ENCODE measurements around the gene GABARAPL2.

The GABARAPL2 gene

GRCh38 chr16:75552951-75553350 lies 13.2 kb upstream of the GABARAPL2 start:
- peak in 2 of 58 donors; percentile 9 to 13 for DNase-seq

GRCh38 chr16:75555213-75555706 lies 10.9 kb upstream of the GABARAPL2 start:
- peak; percentile 13 to 92 (median 82) for DNase-seq

GRCh38 chr16:75555707-75556430 lies 10.3 kb upstream of the GABARAPL2 start, which contains the start of gene TMEM231:
TMEM231 (minus strand) TSS chr16:75556252; CDS start chr16:75556209, 43 bp downstream.
- peak; percentile 72 to 98 (median 94) for DNase-seq

- peak in 3 of 58 donors; percentile 31 to 63 (median 55) for DNase-seq
These were observed 9.7 kb upstream of the GABARAPL2 start for GRCh38 chr16:75556431-75556950.

- DNase-seq, result no peak
These were observed 7.3 kb upstream of the GABARAPL2 start for GRCh38 chr16:75558846-75559401.

GRCh38 chr16:75559564-75560372 lies 6.4 kb upstream of the GABARAPL2 start:
- DNase-seq, result no peak

- no peak for DNase-seq
These were observed 539 bp upstream of the GABARAPL2 start for GRCh38 chr16:75565640-75566039.

GRCh38 chr16:75566758-75567255 lies 628 bp downstream of the GABARAPL2 start:
- DNase-seq, result peak in 4 of 58 donors; percentile 22 to 34 (median 26)

- no peak for DNase-seq
These were observed 1.7 kb downstream of the GABARAPL2 start for GRCh38 chr16:75567911-75568310.

- peak in 1 of 58 donors; percentile 40 for DNase-seq
These were observed 4.4 kb downstream of the GABARAPL2 start for GRCh38 chr16:75570396-75571065.

- DNase-seq, result no peak
These were observed 6.8 kb downstream of the GABARAPL2 start for GRCh38 chr16:75572864-75573542.

GRCh38 chr16:75573955-75574354 lies 7.8 kb downstream of the GABARAPL2 start:
- DNase-seq, result no peak

- no peak for DNase-seq
These were observed 9.8 kb downstream of the GABARAPL2 start for GRCh38 chr16:75575958-75576357.

- peak in 10 of 58 donors; percentile 7 to 56 (median 18) for DNase-seq
These were observed 10.2 kb downstream of the GABARAPL2 start for GRCh38 chr16:75576384-75576811.

- no peak for DNase-seq
These were observed 12.0 kb downstream of the GABARAPL2 start for GRCh38 chr16:75578212-75578611.

- no peak for DNase-seq
These were observed 12.5 kb downstream of the GABARAPL2 start for GRCh38 chr16:75578725-75579124.

GRCh38 chr16:75579281-75579834 lies 13.2 kb downstream of the GABARAPL2 start:
- peak in 4 of 58 donors; percentile 9 to 11 (median 10) for DNase-seq

GRCh38 chr16:75584108-75584507 lies 17.9 kb downstream of the GABARAPL2 start:
- no peak for DNase-seq

- DNase-seq, result peak in 1 of 58 donors; percentile 23
These were observed 22.5 kb downstream of the GABARAPL2 start for GRCh38 chr16:75588716-75589115.

- peak in 17 of 58 donors; percentile 3 to 57 (median 19) for DNase-seq
These were observed 23.1 kb downstream of the GABARAPL2 start for GRCh38 chr16:75589306-75589705.
